Retinal pigment epithelial cell (primary cell): ENCODE results near the gene AGBL1.
"Not testable (repeated sequence)": the region's sequence is repeated elsewhere in the genome, so short reads cannot be mapped to it uniquely, and the experiment has no call there.

ENCODE experiments used
- DNase-seq: peaks from one replicate; pipeline ENCODE4 v3.0.0-alpha.2; 2010; ENCODE audit warnings: low read depth
- H3K4me3 ChIP-seq: 2 replicates; pipeline ENCODE4 v1.5.1; 2011; ENCODE audit warnings: mild to moderate bottlenecking, low read length, control low read depth, moderate library complexity
- CTCF ChIP-seq: conservative IDR thresholded peaks from 2 replicates; pipeline ENCODE4 v1.5.1; 2011; ENCODE audit warnings: low read depth, low read length, control low read depth, inconsistent platforms

The AGBL1 gene

GRCh38 chr15:87034886-87035285 lies 955.2 kb downstream of the AGBL1 start:
- no peak for DNase-seq
- no peak for TF ChIP-seq CTCF
- H3K4me3 ChIP-seq = no peak overlapping the region

GRCh38 chr15:87038404-87038803 lies 958.7 kb downstream of the AGBL1 start:
- DNase-seq = no peak
- no peak overlapping the region for H3K4me3 ChIP-seq
- no peak for TF ChIP-seq CTCF

GRCh38 chr15:87042619-87043018 lies 962.9 kb downstream of the AGBL1 start:
- DNase-seq, H3K4me3 ChIP-seq: not testable (repeated sequence)

- TF ChIP-seq CTCF = no peak
- DNase-seq = no peak
- H3K4me3 ChIP-seq = no peak overlapping the region
These were observed 966.1 kb downstream of the AGBL1 start for GRCh38 chr15:87045746-87046145.

GRCh38 chr15:87047203-87047965 lies 967.7 kb downstream of the AGBL1 start:
- DNase-seq = no peak
- H3K4me3 ChIP-seq = no peak overlapping the region
- no peak for TF ChIP-seq CTCF
